T-cell (primary cell): Measurements from ENCODE around the gene ATP12A. TPM values are rescaled to one million over a fixed set of nuclear protein-coding genes. Genes with fewer than 3 reads are reported as not detected.

Source experiments
- ATAC-seq, 4 experiments: fragments of 200-7000 bp in 3 of 4; fragments of 150-1000 bp in 1 of 4; cut with Tn5 transposase; replicated peaks in 1 of 4; 1 replicate in 3 of 4; 2 replicates in 1 of 4; pipeline ENCODE4 v1.10.0; 2021; ENCODE audit warnings: moderate library complexity in 3 of 4, mild to moderate bottlenecking in 2 of 4, moderate number of reproducible peaks in 1 of 4
- CTCF ChIA-PET, 2 donors: fragments of 300-600 bp; sonication (Branson Sonifier 250); formaldehyde crosslinking; loops; one replicate each; lab custom pipeline; 2022; ENCODE audit warnings: antibody characterized with exemption in 2 of 2; lab: Charles Lee
- POLR2A ChIA-PET, 2 donors: fragments of 300-600 bp; sonication (Branson Sonifier 250); formaldehyde crosslinking; loops; one replicate each; lab custom pipeline; 2022; ENCODE audit warnings: antibody characterized with exemption in 2 of 2; lab: Charles Lee
- DNase-seq, 35 experiments: peaks; one replicate each; pipeline versions ENCODE4 v3.0.0 to v3.0.0-alpha.2; 2013 to 2023
- H3K27ac ChIP-seq: one replicate; pipeline ENCODE4 v1.5.1; 2013; ENCODE audit warnings: low read length
- H3K27me3 ChIP-seq, 2 experiments: replicated peaks in 1 of 2; 1 replicate in 1 of 2; 2 replicates in 1 of 2; pipeline versions ENCODE4 v1.6.1 to v1.7.0; 2013; ENCODE audit warnings: low read length in 1 of 2, mixed read lengths in 1 of 2; ENCODE audit not compliant: control insufficient read depth in 2 of 2, insufficient read depth in 2 of 2; ENCODE audit errors: extremely low read depth in 1 of 2
- H3K36me3 ChIP-seq, 2 donors: 1 replicate in 1 of 2; 2 replicates in 1 of 2; pipeline versions ENCODE4 v1.6.1 to v1.7.0; 2013; ENCODE audit warnings: low read length in 1 of 2; ENCODE audit not compliant: control insufficient read depth in 2 of 2, insufficient read depth in 1 of 2; ENCODE audit errors: extremely low read depth in 1 of 2
- H3K4me1 ChIP-seq, 2 experiments: 1 replicate in 1 of 2; 2 replicates in 1 of 2; pipeline versions ENCODE4 v1.6.1 to v1.7.0; 2013; ENCODE audit warnings: low read length in 2 of 2, mixed read lengths in 1 of 2; ENCODE audit not compliant: insufficient read depth in 2 of 2, control insufficient read depth in 1 of 2; ENCODE audit errors: extremely low read depth in 1 of 2
- H3K4me3 ChIP-seq, 2 donors: 1 replicate in 1 of 2; 2 replicates in 1 of 2; pipeline versions ENCODE4 v1.5.1 to v1.7.0; 2013; ENCODE audit warnings: mild to moderate bottlenecking in 2 of 2, low read length in 1 of 2, moderate library complexity in 1 of 2; ENCODE audit not compliant: control insufficient read depth in 1 of 2; ENCODE audit errors: extremely low read depth in 1 of 2
- H3K9me3 ChIP-seq: 2 replicates; pipeline ENCODE4 v1.7.0; 2013
- H3K27ac Mint-ChIP-seq, 2 donors: one replicate each; pipeline ENCODE4 v1.8.0; 2020 to 2021; ENCODE audit warnings: mild to moderate bottlenecking in 2 of 2, mixed read lengths in 2 of 2
- H3K27me3 Mint-ChIP-seq, 2 donors: one replicate each; pipeline ENCODE4 v1.8.0; 2021 to 2022; ENCODE audit warnings: mixed read lengths in 2 of 2
- H3K36me3 Mint-ChIP-seq: one replicate; pipeline ENCODE4 v1.8.0; 2021; ENCODE audit warnings: mixed read lengths
- H3K4me1 Mint-ChIP-seq, 3 donors: one replicate each; pipeline ENCODE4 v1.8.0; 2020 to 2022; ENCODE audit warnings: mixed read lengths in 3 of 3, mild to moderate bottlenecking in 1 of 3
- H3K4me3 Mint-ChIP-seq, 3 donors: one replicate each; pipeline ENCODE4 v1.8.0; 2020 to 2022; ENCODE audit warnings: mild to moderate bottlenecking in 3 of 3, mixed read lengths in 3 of 3, moderate library complexity in 3 of 3
- H3K9me3 Mint-ChIP-seq, 3 donors: one replicate each; pipeline ENCODE4 v1.8.0; 2020 to 2022; ENCODE audit warnings: mixed read lengths in 3 of 3
- whole genome bisulfite sequencing: methylation state at CpG from one replicate; pipeline ENCODE4 v1.1.5; 2013; ENCODE audit warnings: missing lambda C conversion rate; ENCODE audit not compliant: insufficient coverage; 5-methylcytosine and 5-hydroxymethylcytosine counted together
- total RNA-seq, 35 experiments: library from RNA in 6 of 35; stranded (reverse) in 6 of 35; fragments of 120-200 nt in 1 of 35; gene quantifications; one replicate each; pipeline versions ENCODE4 v1.2.1 to v1.2.4 and lab custom pipeline; 2013 to 2026

Gene ATP12A
- total RNA-seq, 5 donors from 2014 or later (not counting 1 experiment from before 2014, with no cell fraction given): not detected

GRCh38 chr13:24699541-24699940 lies 19.3 kb downstream of the ATP12A start:
- WGBS: 94% methylated on average over 3 of the region's 5 CpGs
- Mint-ChIP-seq H3K27ac (no peak overlapping the region), H3K27me3 (peaks cover 19 to 34% of the 10 kb centered on the region in 2 donors), H3K4me3 (no peak overlapping the region), H3K36me3 (no peaks in the 10 kb centered on the region), H3K4me1 (no peaks in the 10 kb centered on the region), H3K9me3 (no peaks in the 10 kb centered on the region)
- Histone ChIP-seq H3K36me3 (no peaks in the 10 kb centered on the region), H3K4me1 (no peaks in the 10 kb centered on the region), H3K27me3 (peaks cover 0 to 15% of the 10 kb centered on the region in 2 experiments), H3K27ac (no peak overlapping the region), H3K4me3 (no peak overlapping the region), H3K9me3 (no peaks in the 10 kb centered on the region)
- CTCF ChIA-PET: no interaction called here
- DNase-seq: no peak
- POLR2A ChIA-PET: no interaction called here
- ATAC-seq: no peak

- no peak overlapping the region for H3K27ac Mint-ChIP-seq
- Histone ChIP-seq H3K4me1 (no peaks in the 10 kb centered on the region), H3K4me3 (no peak overlapping the region), H3K9me3 (no peaks in the 10 kb centered on the region), H3K27ac (no peak overlapping the region), H3K36me3 (no peaks in the 10 kb centered on the region), H3K27me3 (peaks cover 0 to 11% of the 10 kb centered on the region in 2 experiments)
- H3K27me3 Mint-ChIP-seq: peaks cover 19 to 34% of the 10 kb centered on the region in 2 donors
- no peaks in the 10 kb centered on the region for H3K36me3 Mint-ChIP-seq
- no peak overlapping the region for H3K4me3 Mint-ChIP-seq
- DNase-seq: no peak
- ChIA-PET POLR2A (interaction anchor here in 1 of 2 donors (0.6 kb wide), 1 partner anchor 9 kb away, joined by 3 read pairs; no protein-coding TSS in a partner anchor), CTCF (no interaction called here)
- no peaks in the 10 kb centered on the region for H3K4me1 Mint-ChIP-seq
- no peaks in the 10 kb centered on the region for H3K9me3 Mint-ChIP-seq
- ATAC-seq: no peak
- 65% methylated on average over 6 of the region's 8 CpGs for WGBS
Observed at GRCh38 chr13:24700539-24700938, 20.3 kb downstream of the ATP12A start.

GRCh38 chr13:24706886-24707585 lies 26.8 kb downstream of the ATP12A start:
- no peak for ATAC-seq
- Histone ChIP-seq H3K36me3 (no peaks in the 10 kb centered on the region), H3K27ac (no peak overlapping the region), H3K4me3 (no peak overlapping the region), H3K27me3 (no peaks in the 10 kb centered on the region), H3K9me3 (no peaks in the 10 kb centered on the region), H3K4me1 (peaks cover 0 to 13% of the 10 kb centered on the region in 2 experiments)
- WGBS: 97% methylated on average over 10 of the region's 14 CpGs
- Mint-ChIP-seq H3K27ac (no peak overlapping the region), H3K36me3 (no peaks in the 10 kb centered on the region), H3K9me3 (no peaks in the 10 kb centered on the region), H3K4me1 (peaks cover 12 to 19% (median 17%) of the 10 kb centered on the region in 3 donors), H3K4me3 (no peak overlapping the region), H3K27me3 (peaks cover 0 to 3% of the 10 kb centered on the region in 2 donors)
- no peak for DNase-seq
- CTCF ChIA-PET: no interaction called here
- POLR2A ChIA-PET: no interaction called here

- ChIA-PET CTCF (interaction anchor here in 1 of 2 donors (0.5 to 1.7 kb wide), 9 partner anchors 12 to 104 kb away, joined by 3 to 9 read pairs (median 4); no protein-coding TSS in a partner anchor), POLR2A (interaction anchor here (0.5 to 0.7 kb wide), 2 partner anchors 9 to 17 kb away, joined by 3 to 6 read pairs; no protein-coding TSS in a partner anchor)
- WGBS: 26% methylated on average over 10 of the region's 18 CpGs
- H3K27ac Mint-ChIP-seq: peak overlapping the region; percentile 55 to 85
- peak; percentile 27 to 87 (median 70) for DNase-seq
- H3K4me3 ChIP-seq: peak overlapping the region in 1 of 2 donors; percentile 22
- no peaks in the 10 kb centered on the region for H3K9me3 Mint-ChIP-seq
- H3K9me3 ChIP-seq: no peaks in the 10 kb centered on the region
- peak overlapping the region; percentile 22 to 63 (median 62) for H3K4me3 Mint-ChIP-seq
- peak overlapping the region; percentile 52 for H3K27ac ChIP-seq
- H3K4me1 ChIP-seq: peaks cover 0 to 13% of the 10 kb centered on the region in 2 experiments
- no peaks in the 10 kb centered on the region for H3K27me3 ChIP-seq
- H3K36me3 Mint-ChIP-seq: no peaks in the 10 kb centered on the region
- no peaks in the 10 kb centered on the region for H3K36me3 ChIP-seq
- peaks cover 0 to 1% of the 10 kb centered on the region in 2 donors for H3K27me3 Mint-ChIP-seq
- peak; percentile 90 to 98 (median 97) for ATAC-seq
- peaks cover 12 to 19% (median 17%) of the 10 kb centered on the region in 3 donors for H3K4me1 Mint-ChIP-seq
Observed at GRCh38 chr13:24709186-24709913, 29.1 kb downstream of the ATP12A start.

DNA sequence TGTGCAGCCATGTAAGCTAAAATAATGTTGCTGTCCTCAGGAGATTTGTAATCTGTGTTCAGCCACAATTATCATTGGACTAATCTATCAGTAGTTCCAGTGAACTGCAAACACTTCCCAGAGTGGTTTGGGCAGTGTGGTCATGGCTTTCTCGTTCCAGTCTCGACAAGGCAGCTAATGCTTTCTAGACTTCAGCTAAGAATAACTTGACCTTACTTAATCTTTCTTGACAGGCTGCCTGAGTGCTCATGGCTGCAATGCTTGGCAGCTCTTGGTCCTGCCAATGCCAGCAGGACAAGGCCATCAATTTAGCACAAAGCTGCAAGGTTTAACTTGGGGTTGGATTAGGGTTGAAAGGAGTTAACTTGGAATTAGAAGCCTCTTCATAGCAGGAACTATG lies 32.8 kb downstream of the ATP12A start:
- H3K4me3 ChIP-seq: no peak overlapping the region
- no peaks in the 10 kb centered on the region for H3K27me3 Mint-ChIP-seq
- DNase-seq (no peak), ATAC-seq (no peak)
- WGBS: no CpG with 5 or more reads among the region's 2 CpGs
- no peak overlapping the region for H3K27ac Mint-ChIP-seq
- no peak overlapping the region for H3K4me3 Mint-ChIP-seq
- H3K27ac ChIP-seq: no peak overlapping the region
- H3K4me1 Mint-ChIP-seq: peaks cover 12 to 18% (median 17%) of the 10 kb centered on the region in 3 donors
- H3K9me3 ChIP-seq: no peaks in the 10 kb centered on the region
- H3K36me3 ChIP-seq: no peaks in the 10 kb centered on the region
- POLR2A ChIA-PET: no interaction called here
- H3K27me3 ChIP-seq: peaks cover 0 to 5% of the 10 kb centered on the region in 2 experiments
- H3K4me1 ChIP-seq: peaks cover 0 to 13% of the 10 kb centered on the region in 2 experiments
- no peaks in the 10 kb centered on the region for H3K9me3 Mint-ChIP-seq
- CTCF ChIA-PET: interaction anchor here (0.6 to 1.3 kb wide), 6 partner anchors 9 to 32 kb away, joined by 3 to 7 read pairs (median 4); no protein-coding TSS in a partner anchor
- no peaks in the 10 kb centered on the region for H3K36me3 Mint-ChIP-seq

DNA sequence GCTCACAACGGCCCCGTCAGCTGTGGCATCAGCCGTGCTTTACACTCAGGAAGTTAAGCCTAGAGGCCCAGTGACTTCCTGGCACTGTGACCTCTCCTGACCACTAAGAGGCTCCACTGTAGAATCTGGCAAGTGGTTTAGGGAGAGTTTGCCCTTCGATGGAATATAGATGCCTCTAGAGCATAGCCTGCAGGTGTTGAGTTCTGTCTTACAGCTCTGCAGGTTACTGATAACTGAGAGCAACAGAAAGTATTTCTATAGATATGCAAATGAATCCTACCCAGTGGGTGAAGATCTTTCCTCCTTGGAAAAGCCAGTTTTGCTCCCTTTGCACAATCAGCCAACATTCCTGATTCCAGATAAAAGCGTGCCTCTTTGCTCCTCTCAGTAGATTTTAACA lies 35.8 kb downstream of the ATP12A start:
- Histone ChIP-seq H3K4me1 (no peaks in the 10 kb centered on the region), H3K9me3 (no peaks in the 10 kb centered on the region), H3K27ac (no peak overlapping the region), H3K27me3 (peaks cover 0 to 14% of the 10 kb centered on the region in 2 experiments), H3K36me3 (no peaks in the 10 kb centered on the region), H3K4me3 (no peak overlapping the region)
- peaks cover 0 to 2% (median 0%) of the 10 kb centered on the region in 3 donors for H3K4me1 Mint-ChIP-seq
- DNase-seq (no peak), ATAC-seq (no peak)
- no peak overlapping the region for H3K4me3 Mint-ChIP-seq
- peaks cover 0 to 7% of the 10 kb centered on the region in 2 donors for H3K27me3 Mint-ChIP-seq
- ChIA-PET CTCF (interaction anchor here in 1 of 2 donors (0.6 to 1.2 kb wide), 2 partner anchors 11 to 59 kb away, joined by 3 to 5 read pairs; no protein-coding TSS in a partner anchor), POLR2A (no interaction called here)
- H3K36me3 Mint-ChIP-seq: no peaks in the 10 kb centered on the region
- WGBS: 59% methylated on average over 3 of the region's 5 CpGs
- H3K9me3 Mint-ChIP-seq: no peaks in the 10 kb centered on the region
- no peak overlapping the region for H3K27ac Mint-ChIP-seq
